ENCODE results near the gene NCAM1.
"Not testable (repeated sequence)": the region's sequence is repeated elsewhere in the genome, so short reads cannot be mapped to it uniquely, and the experiment has no call there.

Gene NCAM1

GRCh38 chr11:113286509-113287497, 325.6 kb downstream of the NCAM1 start:
- DNase-seq, result no peak

- no peak for DNase-seq
Observed at GRCh38 chr11:113287801-113288200, 326.6 kb downstream of the NCAM1 start.

- no peak for DNase-seq
Observed at GRCh38 chr11:113288286-113288863, 327.2 kb downstream of the NCAM1 start.

GRCh38 chr11:113289431-113290187, 328.4 kb downstream of the NCAM1 start:
- peak; percentile 29 for DNase-seq

- no peak for DNase-seq
Observed at GRCh38 chr11:113293936-113294335, 332.7 kb downstream of the NCAM1 start.

- no peak for DNase-seq
Observed at GRCh38 chr11:113295993-113296392, 334.8 kb downstream of the NCAM1 start.

GRCh38 chr11:113296447-113297205, 335.4 kb downstream of the NCAM1 start:
- no peak for DNase-seq

GRCh38 chr11:113298496-113298895, 337.3 kb downstream of the NCAM1 start:
- not testable (repeated sequence) for DNase-seq

- DNase-seq, result no peak
Observed at GRCh38 chr11:113304916-113305315, 343.7 kb downstream of the NCAM1 start.

GRCh38 chr11:113305440-113306336, 344.5 kb downstream of the NCAM1 start:
- peak; percentile 38 for DNase-seq

- DNase-seq, result no peak
Observed at GRCh38 chr11:113308601-113309000, 347.4 kb downstream of the NCAM1 start.

- DNase-seq, result no peak
Observed at GRCh38 chr11:113311536-113311935, 350.3 kb downstream of the NCAM1 start.

GRCh38 chr11:113313601-113314000, 352.4 kb downstream of the NCAM1 start:
- no peak for DNase-seq

GRCh38 chr11:113314065-113314388, 352.8 kb downstream of the NCAM1 start:
- DNase-seq, result no peak

GRCh38 chr11:113314389-113315301, 353.4 kb downstream of the NCAM1 start, which contains the start of gene TTC12:
TTC12 (plus strand) TSS chr11:113314583; CDS start chr11:113316258, 1,675 bp downstream.
- DNase-seq, result no peak

- DNase-seq, result no peak
Observed at GRCh38 chr11:113315811-113316210, 354.6 kb downstream of the NCAM1 start.

- DNase-seq, result no peak
Observed at GRCh38 chr11:113316256-113316655, 355.0 kb downstream of the NCAM1 start.

- no peak for DNase-seq
Observed at GRCh38 chr11:113317339-113317738, 356.1 kb downstream of the NCAM1 start.

- DNase-seq, result no peak
Observed at GRCh38 chr11:113319085-113319484, 357.9 kb downstream of the NCAM1 start.

- DNase-seq, result no peak
Observed at GRCh38 chr11:113322158-113322557, 360.9 kb downstream of the NCAM1 start.
